Fibroblast of pulmonary artery (primary cell): ENCODE measurements around the gene FLRT1.

Source experiments
- DNase-seq: peaks from one replicate; pipeline ENCODE4 v3.0.0-alpha.2; 2010; ENCODE audit warnings: low read depth
- H3K4me3 ChIP-seq: replicated peaks from 2 replicates; pipeline ENCODE4 v1.5.1; 2011; ENCODE audit warnings: low read depth, mild to moderate bottlenecking, control low read depth, low read length, moderate library complexity
- TF ChIP-seq, protein P1 (sequence below): IDR thresholded peaks from 2 replicates; pipeline ENCODE4 v1.5.1; 2011; ENCODE audit warnings: mild to moderate bottlenecking, control low read depth, low read length, inconsistent platforms; ENCODE audit errors: missing control alignments

FLRT1 gene

DNA sequence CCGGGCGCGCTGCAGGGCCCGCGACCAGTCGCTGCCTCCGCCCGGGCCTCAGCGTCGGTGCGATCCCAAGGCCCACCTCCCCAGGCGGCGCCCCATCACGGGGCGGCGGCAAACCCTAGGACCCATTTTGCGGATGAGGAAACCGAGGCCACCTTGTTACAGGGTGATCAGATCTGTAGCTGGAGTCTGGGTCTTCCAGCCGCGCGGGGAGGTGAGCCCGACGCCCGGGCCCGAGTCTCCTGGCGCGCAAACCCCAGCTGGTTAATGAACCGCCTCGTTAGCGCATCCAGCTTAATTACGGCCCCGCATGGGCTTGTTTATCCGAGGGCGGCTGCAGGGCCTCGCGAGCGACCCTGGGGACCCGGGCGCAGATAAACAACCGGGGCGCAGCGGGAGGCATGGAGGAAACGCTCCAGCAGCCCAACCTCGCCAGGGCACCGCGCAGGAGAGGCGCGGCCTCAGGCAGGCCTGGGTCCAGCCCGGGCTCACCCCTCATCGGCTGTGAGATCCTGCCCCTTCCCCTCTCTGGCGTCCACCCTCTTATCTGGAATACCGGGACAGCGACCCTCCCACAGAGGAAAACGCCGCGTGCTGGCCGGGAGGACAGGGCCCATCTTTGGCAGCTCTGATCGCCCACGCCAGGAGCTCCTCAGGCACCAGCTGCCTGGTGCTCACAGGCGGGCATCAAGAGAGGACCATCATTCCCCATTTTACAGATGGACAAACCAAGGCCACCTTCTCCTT, 34.8 kb upstream of the FLRT1 start:
- peak overlapping the region; percentile 24 for H3K4me3 ChIP-seq
- TF ChIP-seq, protein P1, sequence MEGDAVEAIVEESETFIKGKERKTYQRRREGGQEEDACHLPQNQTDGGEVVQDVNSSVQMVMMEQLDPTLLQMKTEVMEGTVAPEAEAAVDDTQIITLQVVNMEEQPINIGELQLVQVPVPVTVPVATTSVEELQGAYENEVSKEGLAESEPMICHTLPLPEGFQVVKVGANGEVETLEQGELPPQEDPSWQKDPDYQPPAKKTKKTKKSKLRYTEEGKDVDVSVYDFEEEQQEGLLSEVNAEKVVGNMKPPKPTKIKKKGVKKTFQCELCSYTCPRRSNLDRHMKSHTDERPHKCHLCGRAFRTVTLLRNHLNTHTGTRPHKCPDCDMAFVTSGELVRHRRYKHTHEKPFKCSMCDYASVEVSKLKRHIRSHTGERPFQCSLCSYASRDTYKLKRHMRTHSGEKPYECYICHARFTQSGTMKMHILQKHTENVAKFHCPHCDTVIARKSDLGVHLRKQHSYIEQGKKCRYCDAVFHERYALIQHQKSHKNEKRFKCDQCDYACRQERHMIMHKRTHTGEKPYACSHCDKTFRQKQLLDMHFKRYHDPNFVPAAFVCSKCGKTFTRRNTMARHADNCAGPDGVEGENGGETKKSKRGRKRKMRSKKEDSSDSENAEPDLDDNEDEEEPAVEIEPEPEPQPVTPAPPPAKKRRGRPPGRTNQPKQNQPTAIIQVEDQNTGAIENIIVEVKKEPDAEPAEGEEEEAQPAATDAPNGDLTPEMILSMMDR, result no peak
- no peak for DNase-seq

DNA sequence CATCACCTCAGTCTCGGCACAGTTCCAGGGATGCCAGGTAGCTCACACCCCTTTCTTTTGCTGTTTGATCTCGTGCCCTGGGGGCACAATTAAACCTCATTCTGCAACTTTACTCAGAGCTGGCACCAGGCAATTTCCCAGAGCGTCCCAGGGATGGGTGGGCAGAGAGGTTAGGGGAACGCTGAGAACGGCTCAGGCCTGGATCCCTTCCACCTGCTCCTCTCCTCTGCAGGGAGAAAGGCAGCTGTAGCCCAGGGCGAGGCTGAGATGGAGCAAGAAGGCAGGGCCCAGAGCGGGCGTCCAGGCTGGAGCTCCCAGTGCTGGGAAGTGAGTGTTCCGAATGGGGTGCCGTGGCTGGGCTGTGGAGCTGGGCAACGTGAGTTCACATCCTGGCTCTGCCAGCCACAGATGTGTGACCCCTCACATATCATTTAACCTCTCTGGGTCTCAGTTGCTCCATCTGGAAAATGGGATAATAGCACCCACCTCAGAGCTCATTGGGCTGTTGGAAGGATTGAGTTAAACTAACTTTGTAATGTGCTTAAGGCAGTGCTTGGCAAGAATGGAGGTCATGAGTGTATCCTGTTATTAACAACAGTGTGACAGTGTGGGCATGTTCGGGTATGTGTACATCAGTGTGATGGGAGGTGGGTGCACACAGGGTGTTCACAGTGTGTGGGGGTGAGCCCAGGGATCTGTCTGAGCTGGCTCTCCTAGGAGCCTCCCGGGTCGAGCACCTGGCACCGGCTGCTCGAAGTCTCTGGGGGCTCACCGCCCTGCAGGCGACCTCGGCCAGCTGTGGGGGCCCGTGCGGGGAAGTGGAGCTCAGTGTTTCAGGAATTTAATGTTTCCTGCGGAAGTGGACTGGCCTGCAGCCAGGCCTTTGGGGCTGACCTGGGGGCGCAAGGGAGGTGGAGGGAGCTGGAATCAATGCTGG, 34.0 kb upstream of the FLRT1 start:
- DNase-seq, result peak; percentile 57
- TF ChIP-seq, protein P1, result no peak
- no peak overlapping the region for H3K4me3 ChIP-seq

DNA sequence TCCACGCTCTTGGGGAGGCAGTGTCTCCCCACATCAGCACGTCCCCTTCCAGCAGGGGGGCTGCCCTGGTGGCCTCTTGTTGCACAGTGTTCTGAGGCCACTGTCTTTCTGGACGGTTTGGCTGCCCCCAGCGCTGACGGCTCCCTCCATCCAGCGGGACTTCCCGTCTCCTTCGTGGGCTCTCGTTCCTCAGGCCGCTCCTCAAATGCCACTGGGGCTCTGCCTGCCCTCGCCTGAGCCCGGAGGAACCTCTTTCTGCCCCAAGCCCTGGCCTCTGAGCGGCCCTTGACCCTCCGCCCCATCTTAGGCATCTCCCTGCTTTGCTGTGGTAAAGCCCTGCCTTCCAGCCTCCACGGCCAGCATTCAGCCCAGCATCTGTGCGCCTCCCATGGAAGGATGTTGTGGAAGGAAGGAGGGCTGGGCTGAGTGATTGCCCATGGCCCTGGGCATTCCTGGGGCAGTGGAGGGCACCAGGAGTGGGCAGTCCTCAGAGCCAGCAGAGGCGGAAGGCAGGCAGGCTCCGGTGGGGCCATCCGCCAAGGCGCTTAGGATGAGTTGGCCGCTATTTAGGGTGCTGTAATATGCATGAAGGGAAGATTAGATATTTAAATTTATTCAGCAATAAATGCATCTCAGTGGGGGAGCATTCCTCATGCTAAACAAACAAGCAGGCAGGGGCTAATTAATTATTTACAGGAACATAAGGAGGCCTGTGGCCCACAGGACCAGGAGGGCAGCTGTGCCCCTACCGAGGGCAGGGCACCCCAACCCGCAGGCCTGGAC, 31.7 kb upstream of the FLRT1 start:
- DNase-seq, result no peak
- TF ChIP-seq, protein P1, result no peak
- H3K4me3 ChIP-seq, result no peak overlapping the region

DNA sequence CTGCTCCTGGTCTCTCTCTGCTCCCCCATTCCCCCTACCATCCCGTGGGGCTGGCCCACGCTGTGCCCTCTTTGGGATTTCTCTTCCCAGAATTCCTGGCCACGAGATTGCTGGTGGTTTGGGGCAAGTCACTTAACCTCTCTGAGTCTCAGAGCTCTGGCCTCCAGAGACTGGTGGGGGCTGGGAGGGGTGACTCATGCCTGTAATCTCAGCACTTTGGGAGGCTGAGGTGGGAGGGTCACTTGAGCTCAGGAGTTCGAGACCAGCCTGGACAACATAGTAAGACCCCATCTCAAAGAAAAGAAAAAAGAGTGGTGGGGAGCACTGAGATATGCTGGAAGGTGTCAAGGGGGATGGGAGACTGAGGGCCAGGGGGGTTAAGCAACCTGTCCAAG, 31.1 kb upstream of the FLRT1 start:
- TF ChIP-seq, protein P1, result no peak
- DNase-seq, result no peak
- H3K4me3 ChIP-seq, result no peak overlapping the region

DNA sequence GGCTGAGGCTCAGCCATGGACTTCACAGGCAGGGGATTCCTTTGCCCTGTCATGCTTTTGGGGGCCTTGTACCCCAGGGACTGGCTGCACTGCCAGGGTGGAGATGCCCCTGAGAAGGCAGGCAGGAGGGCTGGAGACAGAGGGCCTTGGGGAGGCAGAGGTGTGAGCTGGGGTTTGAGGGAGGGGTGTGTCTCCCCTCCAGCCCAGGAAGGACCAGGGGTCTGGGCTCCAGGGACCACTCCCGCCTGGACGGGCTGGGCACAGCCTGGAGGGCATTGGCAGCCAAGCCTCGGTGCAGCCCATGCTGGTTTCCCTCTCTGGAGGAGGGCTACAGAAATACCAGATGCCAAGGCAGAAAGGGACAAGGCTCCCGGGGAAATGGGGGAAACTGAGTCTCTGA, 30.0 kb upstream of the FLRT1 start:
- TF ChIP-seq, protein P1, result no peak

DNA sequence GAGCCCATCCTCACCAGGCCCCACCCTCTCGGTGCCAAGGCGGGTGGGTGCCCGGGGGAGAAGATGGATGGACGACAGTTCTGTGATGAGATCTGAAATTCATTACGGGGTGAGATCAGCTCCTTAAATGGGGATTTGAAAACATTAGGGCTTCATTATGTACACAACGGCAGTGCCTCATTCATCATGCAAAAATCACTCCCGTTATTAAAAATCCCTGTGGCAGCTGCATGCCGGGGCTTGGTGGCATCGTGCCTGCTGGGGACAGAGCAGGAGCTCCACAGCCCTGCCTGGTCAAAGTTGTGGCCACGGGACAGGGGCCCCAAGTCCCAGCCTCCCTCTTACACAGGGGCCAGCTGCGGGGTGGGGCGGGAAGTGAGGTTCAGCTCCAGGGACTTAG, 29.3 kb upstream of the FLRT1 start:
- H3K4me3 ChIP-seq, result no peak overlapping the region
- no peak for DNase-seq
- TF ChIP-seq, protein P1, result no peak

More for the DNA sequence above, 30.0 kb upstream of the FLRT1 start:
- DNase-seq, result no peak
- no peak overlapping the region for H3K4me3 ChIP-seq
